OCI-LY3 (cell line): ENCODE data around the gene TH.

Experiments used
- CTCF ChIP-seq: fragments of 200-600, 300-600 bp; sonication (generic); IDR thresholded peaks from 2 replicates; pipeline ENCODE4 v1.5.1; 2014; ENCODE audit warnings: antibody characterized with exemption, low read length, low read depth
- EZH2phosphoT487 ChIP-seq: fragments of 200-600 bp; shearing (Covaris generic); IDR thresholded peaks from 2 replicates; pipeline ENCODE4 v1.6.1; 2018; ENCODE audit warnings: antibody characterized with exemption, mixed run types, low read depth

- no peak for TF ChIP-seq CTCF
- no peak for TF ChIP-seq EZH2phosphoT487
Observed at GRCh38 chr11:2207773-2208621, 36.4 kb upstream of the TH start.
